Naive thymus-derived CD4-positive, alpha-beta T cell (primary cell): ENCODE data around the gene RALGPS1. TPM values are rescaled to one million over a fixed set of nuclear protein-coding genes. Genes with fewer than 3 reads are reported as not detected.

Experiments
- ATAC-seq: fragments of 150-1000 bp; cut with Tn5 transposase; 2 replicates; pipeline ENCODE4 v1.10.0; 2021; ENCODE audit warnings: mild to moderate bottlenecking, moderate library complexity
- CTCF ChIA-PET: fragments of 350-600 bp; sonication (Branson Sonifier 250); formaldehyde crosslinking; loops from one replicate; lab custom pipeline; 2021; ENCODE audit warnings: antibody characterized with exemption; lab: Charles Lee
- POLR2A ChIA-PET: fragments of 350-600 bp; sonication (Branson Sonifier 250); formaldehyde crosslinking; loops from one replicate; lab custom pipeline; 2021; ENCODE audit warnings: antibody characterized with exemption, inconsistent platforms; lab: Charles Lee
- DNase-seq, 9 donors: peaks; one replicate each; pipeline versions ENCODE4 v3.0.0 to v3.0.0-alpha.2; 2020 to 2022; ENCODE audit warnings: mixed read lengths in 1 of 9
- H3K27ac ChIP-seq: one replicate; pipeline ENCODE4 v1.7.0; 2013; ENCODE audit warnings: mild to moderate bottlenecking, low read depth, low read length, moderate library complexity
- H3K27me3 ChIP-seq, 2 donors: one replicate each; pipeline ENCODE4 v1.7.0; 2013; ENCODE audit warnings: low read length in 2 of 2, mild to moderate bottlenecking in 2 of 2, moderate library complexity in 2 of 2; ENCODE audit not compliant: control insufficient read depth in 2 of 2, insufficient read depth in 2 of 2
- H3K36me3 ChIP-seq, 3 experiments: 1 replicate in 2 of 3; 2 replicates in 1 of 3; pipeline ENCODE4 v1.7.0; 2013; ENCODE audit warnings: low read length in 3 of 3, mild to moderate bottlenecking in 3 of 3, moderate library complexity in 1 of 3; ENCODE audit not compliant: insufficient read depth in 3 of 3, control insufficient read depth in 2 of 3
- H3K4me1 ChIP-seq, 2 donors: one replicate each; pipeline ENCODE4 v1.7.0; 2013; ENCODE audit warnings: low read length in 2 of 2, mild to moderate bottlenecking in 2 of 2, moderate library complexity in 1 of 2; ENCODE audit not compliant: control insufficient read depth in 2 of 2, insufficient read depth in 2 of 2
- H3K4me3 ChIP-seq: 2 replicates; pipeline ENCODE4 v1.7.0; 2013; ENCODE audit warnings: mild to moderate bottlenecking, low read length
- H3K9me3 ChIP-seq, 3 experiments: 1 replicate in 2 of 3; 2 replicates in 1 of 3; pipeline ENCODE4 v1.7.0; 2013; ENCODE audit warnings: low read length in 3 of 3; ENCODE audit not compliant: control insufficient read depth in 2 of 3
- H3K27ac Mint-ChIP-seq, 9 donors: one replicate each; pipeline ENCODE4 v1.8.0; 2020 to 2022; ENCODE audit warnings: mixed read lengths in 9 of 9, mild to moderate bottlenecking in 8 of 9, moderate library complexity in 5 of 9, inconsistent platforms in 2 of 9
- H3K27me3 Mint-ChIP-seq, 5 donors: one replicate each; pipeline ENCODE4 v1.8.0; 2021 to 2022; ENCODE audit warnings: mixed read lengths in 5 of 5, mild to moderate bottlenecking in 1 of 5
- H3K36me3 Mint-ChIP-seq, 5 donors: one replicate each; pipeline ENCODE4 v1.8.0; 2020 to 2022; ENCODE audit warnings: mixed read lengths in 5 of 5, mild to moderate bottlenecking in 3 of 5, inconsistent platforms in 1 of 5
- H3K4me1 Mint-ChIP-seq, 7 donors: one replicate each; pipeline ENCODE4 v1.8.0; 2020 to 2022; ENCODE audit warnings: mixed read lengths in 7 of 7, mild to moderate bottlenecking in 3 of 7, inconsistent platforms in 1 of 7
- H3K4me3 Mint-ChIP-seq, 10 donors: one replicate each; pipeline ENCODE4 v1.8.0; 2020 to 2022; ENCODE audit warnings: mild to moderate bottlenecking in 10 of 10, mixed read lengths in 10 of 10, moderate library complexity in 6 of 10, inconsistent platforms in 2 of 10
- H3K9me3 Mint-ChIP-seq, 11 donors: one replicate each; pipeline ENCODE4 v1.8.0; 2020 to 2022; ENCODE audit warnings: mixed read lengths in 11 of 11, mild to moderate bottlenecking in 4 of 11, inconsistent platforms in 1 of 11, moderate library complexity in 1 of 11
- intact Hi-C, 2 donors: fragments of 100-400 bp; cut with micrococcal nuclease; formaldehyde crosslinking; loops; one replicate each; pipeline ENCODE4 v1.15.1; 2023
- polyA plus RNA-seq, 2 donors: library from polyadenylated mRNA; unstranded; fragments of 300-500 nt; fragmentation: Illumina TruSeq; gene quantifications; one replicate each; pipeline ENCODE4 v1.2.3, GENCODE V29; 2021
- total RNA-seq, 6 experiments: library from RNA in 5 of 6; stranded (reverse) in 5 of 6; gene quantifications; 1 replicate in 5 of 6; 2 replicates in 1 of 6; pipeline ENCODE4 v1.2.3 and lab custom pipeline; 2021 to 2026

The RALGPS1 gene
- total and polyA plus RNA-seq, 7 experiments from 2014 or later, result 1.0 to 8.3 (median 4.1) TPM

- Mint-ChIP-seq H3K9me3 (peaks cover 0 to 2% (median 0%) of the 10 kb centered on the region in 11 donors), H3K27me3 (peaks cover 0 to 4% (median 0%) of the 10 kb centered on the region in 5 donors), H3K36me3 (peaks cover 0 to 8% (median 0%) of the 10 kb centered on the region in 5 donors), H3K4me1 (peaks cover 14 to 42% (median 20%) of the 10 kb centered on the region in 7 donors), H3K27ac (peak overlapping the region in 3 of 9 donors; percentile 39 to 89 (median 64)), H3K4me3 (peak overlapping the region in 1 of 10 donors; percentile 40)
- peaks cover 0 to 21% of the 10 kb centered on the region in 2 donors for H3K4me1 ChIP-seq
- no peak overlapping the region for H3K4me3 ChIP-seq
- ChIA-PET POLR2A (no interaction called here), CTCF (no interaction called here)
- H3K9me3 ChIP-seq, result no peaks in the 10 kb centered on the region
- no peak for ATAC-seq
- no peaks in the 10 kb centered on the region for H3K27me3 ChIP-seq
- H3K27ac ChIP-seq, result no peak overlapping the region
- DNase-seq, result no peak
- no peaks in the 10 kb centered on the region for H3K36me3 ChIP-seq
- intact Hi-C loops, result no loop called here
Observed at GRCh38 chr9:127050152-127050551, 135.6 kb downstream of the RALGPS1 start.

GRCh38 chr9:127050591-127051001 is 136.0 kb downstream of the RALGPS1 start:
- Histone ChIP-seq H3K4me3 (no peak overlapping the region), H3K27me3 (no peaks in the 10 kb centered on the region), H3K4me1 (peaks cover 0 to 21% of the 10 kb centered on the region in 2 donors), H3K36me3 (no peaks in the 10 kb centered on the region), H3K27ac (no peak overlapping the region), H3K9me3 (no peaks in the 10 kb centered on the region)
- Mint-ChIP-seq H3K27me3 (peaks cover 0 to 2% (median 0%) of the 10 kb centered on the region in 5 donors), H3K4me1 (peaks cover 14 to 42% (median 20%) of the 10 kb centered on the region in 7 donors), H3K9me3 (peaks cover 0 to 2% (median 0%) of the 10 kb centered on the region in 11 donors), H3K27ac (peak overlapping the region in 1 of 9 donors; percentile 64), H3K36me3 (peaks cover 0 to 8% (median 0%) of the 10 kb centered on the region in 5 donors), H3K4me3 (peak overlapping the region in 1 of 10 donors; percentile 2)
- intact Hi-C loops, result no loop called here
- ATAC-seq (no peak), DNase-seq (no peak)
- ChIA-PET CTCF (no interaction called here), POLR2A (no interaction called here)

GRCh38 chr9:127051881-127052595 is 137.5 kb downstream of the RALGPS1 start:
- no peak overlapping the region for H3K27ac Mint-ChIP-seq
- intact Hi-C loops, result no loop called here
- H3K27me3 Mint-ChIP-seq, result no peaks in the 10 kb centered on the region
- CTCF ChIA-PET, result no interaction called here
- H3K9me3 Mint-ChIP-seq, result peaks cover 0 to 2% (median 0%) of the 10 kb centered on the region in 11 donors
- H3K4me3 Mint-ChIP-seq, result no peak overlapping the region
- H3K36me3 Mint-ChIP-seq, result peaks cover 0 to 10% (median 3%) of the 10 kb centered on the region in 5 donors
- Histone ChIP-seq H3K27me3 (no peaks in the 10 kb centered on the region), H3K4me3 (no peak overlapping the region), H3K27ac (no peak overlapping the region), H3K4me1 (peaks cover 0 to 21% of the 10 kb centered on the region in 2 donors), H3K9me3 (no peaks in the 10 kb centered on the region), H3K36me3 (no peaks in the 10 kb centered on the region)
- H3K4me1 Mint-ChIP-seq, result peaks cover 14 to 43% (median 20%) of the 10 kb centered on the region in 7 donors
- no peak for DNase-seq
- no peak for ATAC-seq
- POLR2A ChIA-PET, result no interaction called here

GRCh38 chr9:127053057-127053821 is 138.7 kb downstream of the RALGPS1 start:
- H3K9me3 Mint-ChIP-seq, result no peaks in the 10 kb centered on the region
- H3K27me3 ChIP-seq, result no peaks in the 10 kb centered on the region
- H3K36me3 Mint-ChIP-seq, result peaks cover 0 to 5% (median 3%) of the 10 kb centered on the region in 5 donors
- no peak overlapping the region for H3K27ac ChIP-seq
- ChIA-PET POLR2A (no interaction called here), CTCF (no interaction called here)
- no peaks in the 10 kb centered on the region for H3K9me3 ChIP-seq
- no peak overlapping the region for H3K4me3 ChIP-seq
- DNase-seq (no peak), ATAC-seq (no peak)
- H3K27ac Mint-ChIP-seq, result no peak overlapping the region
- H3K4me1 ChIP-seq, result peaks cover 0 to 16% of the 10 kb centered on the region in 2 donors
- H3K36me3 ChIP-seq, result no peaks in the 10 kb centered on the region
- H3K27me3 Mint-ChIP-seq, result no peaks in the 10 kb centered on the region
- peaks cover 9 to 41% (median 16%) of the 10 kb centered on the region in 7 donors for H3K4me1 Mint-ChIP-seq
- intact Hi-C loops, result no loop called here
- no peak overlapping the region for H3K4me3 Mint-ChIP-seq

- peaks cover 0 to 9% of the 10 kb centered on the region in 2 donors for H3K4me1 ChIP-seq
- no peak for DNase-seq
- Mint-ChIP-seq H3K36me3 (peaks cover 0 to 6% (median 3%) of the 10 kb centered on the region in 5 donors), H3K4me1 (peaks cover 5 to 40% (median 9%) of the 10 kb centered on the region in 7 donors), H3K27ac (no peak overlapping the region), H3K9me3 (no peaks in the 10 kb centered on the region), H3K4me3 (no peak overlapping the region), H3K27me3 (no peaks in the 10 kb centered on the region)
- H3K36me3 ChIP-seq, result no peaks in the 10 kb centered on the region
- no peak overlapping the region for H3K4me3 ChIP-seq
- ATAC-seq, result no peak
- no peak overlapping the region for H3K27ac ChIP-seq
- H3K9me3 ChIP-seq, result no peaks in the 10 kb centered on the region
- H3K27me3 ChIP-seq, result no peaks in the 10 kb centered on the region
- POLR2A ChIA-PET, result no interaction called here
- CTCF ChIA-PET, result no interaction called here
- intact Hi-C loops, result no loop called here
Observed at GRCh38 chr9:127053960-127054359, 139.4 kb downstream of the RALGPS1 start.

- no peaks in the 10 kb centered on the region for H3K27me3 Mint-ChIP-seq
- Histone ChIP-seq H3K4me1 (no peaks in the 10 kb centered on the region), H3K27ac (no peak overlapping the region), H3K9me3 (no peaks in the 10 kb centered on the region), H3K36me3 (no peaks in the 10 kb centered on the region), H3K27me3 (no peaks in the 10 kb centered on the region), H3K4me3 (no peak overlapping the region)
- no peak for DNase-seq
- intact Hi-C loops, result no loop called here
- H3K9me3 Mint-ChIP-seq, result no peaks in the 10 kb centered on the region
- no peak overlapping the region for H3K4me3 Mint-ChIP-seq
- no peak overlapping the region for H3K27ac Mint-ChIP-seq
- H3K36me3 Mint-ChIP-seq, result peaks cover 0 to 10% (median 4%) of the 10 kb centered on the region in 5 donors
- ATAC-seq, result no peak
- CTCF ChIA-PET, result no interaction called here
- POLR2A ChIA-PET, result no interaction called here
- peaks cover 0 to 30% (median 0%) of the 10 kb centered on the region in 7 donors for H3K4me1 Mint-ChIP-seq
Observed at GRCh38 chr9:127055745-127056402, 141.3 kb downstream of the RALGPS1 start.
